Stimulated activated memory B cell treated with anti-CD40 and anti-IgM and Interleukin-4, amounts not matched to agents 10 μg/mL and 1 μg/mL and 100 μg/mL, for 72 hours (primary cell): ENCODE measurements around the gene TMEM63B.

Experiments used
- ATAC-seq: fragments of 150-1000 bp; cut with Tn5 transposase; 2 replicates; pipeline ENCODE4 v1.10.0; 2021
- H3K27ac Mint-ChIP-seq: one replicate; pipeline ENCODE4 v1.8.0; 2022; ENCODE audit warnings: mild to moderate bottlenecking, mixed read lengths
- H3K27me3 Mint-ChIP-seq: one replicate; pipeline ENCODE4 v1.8.0; 2022; ENCODE audit warnings: mixed read lengths
- H3K36me3 Mint-ChIP-seq: one replicate; pipeline ENCODE4 v1.8.0; 2022; ENCODE audit warnings: mixed read lengths
- H3K4me1 Mint-ChIP-seq: one replicate; pipeline ENCODE4 v1.8.0; 2022; ENCODE audit warnings: mixed read lengths
- H3K4me3 Mint-ChIP-seq: one replicate; pipeline ENCODE4 v1.8.0; 2022; ENCODE audit warnings: mild to moderate bottlenecking, moderate library complexity, mixed read lengths
- H3K9me3 Mint-ChIP-seq: one replicate; pipeline ENCODE4 v1.8.0; 2022; ENCODE audit warnings: mixed read lengths

Gene TMEM63B

GRCh38 chr6:44122801-44123200 is 4.6 kb upstream of the TMEM63B start:
- Mint-ChIP-seq H3K9me3 (no peaks in the 10 kb centered on the region), H3K4me1 (peaks cover 71% of the 10 kb centered on the region), H3K36me3 (peaks cover 7% of the 10 kb centered on the region), H3K27ac (peak overlapping the region; percentile 7), H3K27me3 (no peaks in the 10 kb centered on the region), H3K4me3 (no peak overlapping the region)
- ATAC-seq = no peak

GRCh38 chr6:44123544-44123943 is 3.8 kb upstream of the TMEM63B start:
- Mint-ChIP-seq H3K4me3 (no peak overlapping the region), H3K27ac (peak overlapping the region; percentile 7), H3K9me3 (no peaks in the 10 kb centered on the region), H3K4me1 (peaks cover 75% of the 10 kb centered on the region), H3K36me3 (peaks cover 7% of the 10 kb centered on the region), H3K27me3 (no peaks in the 10 kb centered on the region)
- no peak for ATAC-seq

- peaks cover 63% of the 10 kb centered on the region for H3K4me1 Mint-ChIP-seq
- H3K27me3 Mint-ChIP-seq = no peaks in the 10 kb centered on the region
- H3K27ac Mint-ChIP-seq = peak overlapping the region; percentile 90
- no peaks in the 10 kb centered on the region for H3K9me3 Mint-ChIP-seq
- ATAC-seq = peak; percentile 65
- peaks cover 7% of the 10 kb centered on the region for H3K36me3 Mint-ChIP-seq
- peak overlapping the region; percentile 90 for H3K4me3 Mint-ChIP-seq
These were observed 819 bp upstream of the TMEM63B start for GRCh38 chr6:44126320-44127149.

- Mint-ChIP-seq H3K27ac (peak overlapping the region; percentile 90), H3K36me3 (peaks cover 7% of the 10 kb centered on the region), H3K27me3 (no peaks in the 10 kb centered on the region), H3K9me3 (no peaks in the 10 kb centered on the region), H3K4me3 (peak overlapping the region; percentile 91), H3K4me1 (peaks cover 52% of the 10 kb centered on the region)
- ATAC-seq = peak; percentile 32
These were observed 915 bp downstream of the TMEM63B start for GRCh38 chr6:44128020-44128917.

GRCh38 chr6:44129841-44130322 is 2.5 kb downstream of the TMEM63B start:
- no peaks in the 10 kb centered on the region for H3K27me3 Mint-ChIP-seq
- ATAC-seq = no peak
- peaks cover 10% of the 10 kb centered on the region for H3K36me3 Mint-ChIP-seq
- peaks cover 45% of the 10 kb centered on the region for H3K4me1 Mint-ChIP-seq
- no peaks in the 10 kb centered on the region for H3K9me3 Mint-ChIP-seq
- no peak overlapping the region for H3K4me3 Mint-ChIP-seq
- H3K27ac Mint-ChIP-seq = no peak overlapping the region

GRCh38 chr6:44131892-44132291 is 4.5 kb downstream of the TMEM63B start:
- H3K4me3 Mint-ChIP-seq = no peak overlapping the region
- peaks cover 20% of the 10 kb centered on the region for H3K36me3 Mint-ChIP-seq
- peaks cover 33% of the 10 kb centered on the region for H3K4me1 Mint-ChIP-seq
- ATAC-seq = no peak
- no peaks in the 10 kb centered on the region for H3K27me3 Mint-ChIP-seq
- no peaks in the 10 kb centered on the region for H3K9me3 Mint-ChIP-seq
- H3K27ac Mint-ChIP-seq = no peak overlapping the region

- Mint-ChIP-seq H3K9me3 (no peaks in the 10 kb centered on the region), H3K27ac (no peak overlapping the region), H3K27me3 (no peaks in the 10 kb centered on the region), H3K36me3 (peaks cover 25% of the 10 kb centered on the region), H3K4me3 (no peak overlapping the region), H3K4me1 (peaks cover 33% of the 10 kb centered on the region)
- no peak for ATAC-seq
These were observed 5.1 kb downstream of the TMEM63B start for GRCh38 chr6:44132476-44132875.

- H3K9me3 Mint-ChIP-seq = no peaks in the 10 kb centered on the region
- H3K4me1 Mint-ChIP-seq = peaks cover 29% of the 10 kb centered on the region
- no peak overlapping the region for H3K4me3 Mint-ChIP-seq
- H3K27ac Mint-ChIP-seq = peak overlapping the region; percentile 37
- H3K27me3 Mint-ChIP-seq = no peaks in the 10 kb centered on the region
- peaks cover 25% of the 10 kb centered on the region for H3K36me3 Mint-ChIP-seq
- ATAC-seq = no peak
These were observed 5.9 kb downstream of the TMEM63B start for GRCh38 chr6:44133003-44133931.

- H3K9me3 Mint-ChIP-seq = no peaks in the 10 kb centered on the region
- no peak overlapping the region for H3K4me3 Mint-ChIP-seq
- H3K27ac Mint-ChIP-seq = peak overlapping the region; percentile 37
- H3K4me1 Mint-ChIP-seq = peaks cover 23% of the 10 kb centered on the region
- no peaks in the 10 kb centered on the region for H3K27me3 Mint-ChIP-seq
- ATAC-seq = no peak
- H3K36me3 Mint-ChIP-seq = peaks cover 30% of the 10 kb centered on the region
These were observed 6.8 kb downstream of the TMEM63B start for GRCh38 chr6:44133981-44134711.

- Mint-ChIP-seq H3K27ac (no peak overlapping the region), H3K27me3 (no peaks in the 10 kb centered on the region), H3K36me3 (peaks cover 42% of the 10 kb centered on the region)
These were observed 7.9 kb downstream of the TMEM63B start for GRCh38 chr6:44135173-44135758.

GRCh38 chr6:44135875-44136274 is 8.5 kb downstream of the TMEM63B start:
- peaks cover 17% of the 10 kb centered on the region for H3K4me1 Mint-ChIP-seq
- no peaks in the 10 kb centered on the region for H3K27me3 Mint-ChIP-seq
- no peak for ATAC-seq
- H3K9me3 Mint-ChIP-seq = no peaks in the 10 kb centered on the region
- no peak overlapping the region for H3K4me3 Mint-ChIP-seq
- H3K27ac Mint-ChIP-seq = no peak overlapping the region
- peaks cover 48% of the 10 kb centered on the region for H3K36me3 Mint-ChIP-seq

More at GRCh38 chr6:44135173-44135758, 7.9 kb downstream of the TMEM63B start:
- Mint-ChIP-seq H3K9me3 (no peaks in the 10 kb centered on the region), H3K4me3 (no peak overlapping the region), H3K4me1 (peaks cover 17% of the 10 kb centered on the region)
- ATAC-seq = no peak

GRCh38 chr6:44138717-44139350 is 11.5 kb downstream of the TMEM63B start:
- Mint-ChIP-seq H3K4me1 (peaks cover 9% of the 10 kb centered on the region), H3K9me3 (no peaks in the 10 kb centered on the region), H3K36me3 (peaks cover 68% of the 10 kb centered on the region), H3K4me3 (no peak overlapping the region), H3K27ac (no peak overlapping the region), H3K27me3 (no peaks in the 10 kb centered on the region)
- ATAC-seq = no peak

GRCh38 chr6:44139351-44139743 is 12.0 kb downstream of the TMEM63B start:
- H3K27ac Mint-ChIP-seq = no peak overlapping the region
- no peaks in the 10 kb centered on the region for H3K9me3 Mint-ChIP-seq
- peaks cover 6% of the 10 kb centered on the region for H3K4me1 Mint-ChIP-seq
- no peak overlapping the region for H3K4me3 Mint-ChIP-seq
- no peaks in the 10 kb centered on the region for H3K27me3 Mint-ChIP-seq
- ATAC-seq = no peak
- peaks cover 72% of the 10 kb centered on the region for H3K36me3 Mint-ChIP-seq
